Fibroblast of lung (primary cell): ENCODE data around the gene PDSS1.

Source experiments
- CTCF ChIP-seq, 2 donors: IDR thresholded peaks in 1 of 2; conservative IDR thresholded peaks in 1 of 2; 1 replicate in 1 of 2; 2 replicates in 1 of 2; pipeline ENCODE4 v1.5.1; 2011 to 2012; ENCODE audit warnings: low read length in 2 of 2, control low read depth in 1 of 2, inconsistent platforms in 1 of 2, low read depth in 1 of 2, mild to moderate bottlenecking in 1 of 2
- EZH2 ChIP-seq: IDR thresholded peaks from 2 replicates; pipeline ENCODE4 v1.5.1; 2012; ENCODE audit warnings: low read length, control low read depth, mild to moderate bottlenecking; ENCODE audit errors: missing control alignments

- TF ChIP-seq EZH2 (no peak), CTCF (conservative IDR thresholded peaks at IDR 0.05 in 1 of 2, IDR thresholded peaks at IDR 0.05 in 1 of 2; ENCODE audit: low read depth in 1 of 2, low read length in 2 of 2) (no peak)
These were observed 17.1 kb downstream of the PDSS1 start for GRCh38 chr10:26714415-26715136.
